ENCODE data around the gene HIGD2A.
A peak's percentile ranks its signal among the peaks of the same experiment; 100 is the strongest.

HIGD2A gene

GRCh38 chr5:176369934-176370711 lies 18.4 kb upstream of the HIGD2A start:
- H3K4me3 ChIP-seq (ENCODE audit: low read depth, low read length): no peak overlapping the region
- TF ChIP-seq CTCF (conservative IDR thresholded peaks at IDR 0.05; ENCODE audit: low read depth, low read length): no peak
- DNase-seq (ENCODE audit: low read depth): no peak

GRCh38 chr5:176371621-176372539 lies 16.7 kb upstream of the HIGD2A start:
- no peak overlapping the region for H3K4me3 ChIP-seq (ENCODE audit: low read depth, low read length)
- no peak for DNase-seq (ENCODE audit: low read depth)
- no peak for TF ChIP-seq CTCF (conservative IDR thresholded peaks at IDR 0.05; ENCODE audit: low read depth, low read length)

GRCh38 chr5:176373100-176373818 lies 15.3 kb upstream of the HIGD2A start:
- TF ChIP-seq CTCF (conservative IDR thresholded peaks at IDR 0.05; ENCODE audit: low read depth, low read length): no peak
- DNase-seq (ENCODE audit: low read depth): peak; percentile 23
- no peak overlapping the region for H3K4me3 ChIP-seq (ENCODE audit: low read depth, low read length)

GRCh38 chr5:176379881-176380280 lies 8.7 kb upstream of the HIGD2A start:
- no peak for DNase-seq (ENCODE audit: low read depth)
- TF ChIP-seq CTCF (conservative IDR thresholded peaks at IDR 0.05; ENCODE audit: low read depth, low read length): no peak
- H3K4me3 ChIP-seq (ENCODE audit: low read depth, low read length): no peak overlapping the region

GRCh38 chr5:176381423-176381822 lies 7.1 kb upstream of the HIGD2A start:
- no peak for DNase-seq (ENCODE audit: low read depth)
- TF ChIP-seq CTCF (conservative IDR thresholded peaks at IDR 0.05; ENCODE audit: low read depth, low read length): no peak
- H3K4me3 ChIP-seq (ENCODE audit: low read depth, low read length): no peak overlapping the region

GRCh38 chr5:176381979-176382378 lies 6.6 kb upstream of the HIGD2A start:
- DNase-seq (ENCODE audit: low read depth): no peak
- H3K4me3 ChIP-seq (ENCODE audit: low read depth, low read length): no peak overlapping the region

More at GRCh38 chr5:176381979-176382378, 6.6 kb upstream of the HIGD2A start:
- no peak for TF ChIP-seq CTCF (conservative IDR thresholded peaks at IDR 0.05; ENCODE audit: low read depth, low read length)

Measured in choroid plexus epithelial cell (primary cell).